ENCODE data around the gene AQR. TPM values are rescaled to one million over a fixed set of nuclear protein-coding genes. Genes with fewer than 3 reads are reported as not detected.
"Not testable (repeated sequence)": the region's sequence is repeated elsewhere in the genome, so short reads cannot be mapped to it uniquely, and the experiment has no call there.

AQR gene
- total RNA-seq, 4 donors from 2014 or later, result 18.8 to 24.9 (median 23.9) TPM

DNA sequence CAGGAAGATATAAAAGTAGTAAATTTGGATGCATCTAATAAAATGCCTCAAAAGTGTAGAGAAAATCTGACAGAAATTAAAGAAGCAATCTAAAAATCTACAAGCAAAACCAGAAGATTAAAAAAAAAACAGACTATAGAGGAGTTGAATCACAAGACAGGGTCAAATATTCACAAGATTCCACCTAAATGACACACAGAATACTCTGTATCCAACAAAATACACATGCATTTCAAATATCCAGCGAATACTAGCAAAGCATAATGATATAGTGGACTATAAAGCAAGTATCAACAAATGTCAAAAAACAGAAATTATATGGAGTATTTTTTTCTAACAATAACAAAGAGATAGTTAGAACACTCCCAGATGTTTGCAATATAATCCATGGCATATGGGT lies 153.7 kb downstream of the AQR start:
- no peaks in the 10 kb centered on the region for H3K36me3 ChIP-seq
- H3K4me1 ChIP-seq, result no peaks in the 10 kb centered on the region
- H3K9me3 ChIP-seq, result no peaks in the 10 kb centered on the region
- no peak for DNase-seq (ENCODE audit: low spot score in 2 of 2)
- H3K27ac ChIP-seq, result no peak overlapping the region
- WGBS, 2 donors, result 52 to 64% methylated on average over 1 of the region's 1 CpG
- H3K27me3 ChIP-seq, result no peaks in the 10 kb centered on the region
- TF ChIP-seq POLR2A (IDR thresholded peaks at IDR 0.05) (no peak), CTCF (IDR thresholded peaks at IDR 0.05) (no peak), EP300 (IDR thresholded peaks at IDR 0.05) (no peak)
- H3K4me3 ChIP-seq, result no peak overlapping the region

GRCh38 chr15:34813446-34814190 lies 155.9 kb downstream of the AQR start:
- no peaks in the 10 kb centered on the region for H3K9me3 ChIP-seq
- H3K36me3 ChIP-seq, result no peaks in the 10 kb centered on the region
- H3K4me3 ChIP-seq, result no peak overlapping the region
- WGBS, 2 donors, result 46 to 50% methylated on average over 3 of the region's 3 CpGs
- no peaks in the 10 kb centered on the region for H3K4me1 ChIP-seq
- no peak for DNase-seq (ENCODE audit: low spot score in 2 of 2)
- no peak overlapping the region for H3K27ac ChIP-seq
- TF ChIP-seq CTCF (IDR thresholded peaks at IDR 0.05) (no peak), POLR2A (IDR thresholded peaks at IDR 0.05) (no peak), EP300 (IDR thresholded peaks at IDR 0.05) (no peak)
- H3K27me3 ChIP-seq, result no peaks in the 10 kb centered on the region

GRCh38 chr15:34812868-34813365 lies 156.6 kb downstream of the AQR start:
- not testable (repeated sequence) for H3K27me3 ChIP-seq; H3K36me3 ChIP-seq; DNase-seq (ENCODE audit: low spot score in 2 of 2); H3K4me1 ChIP-seq; H3K9me3 ChIP-seq; H3K27ac ChIP-seq; H3K4me3 ChIP-seq
- 57 to 65% methylated on average over 9 of the region's 9 CpGs for WGBS, 2 donors

DNA sequence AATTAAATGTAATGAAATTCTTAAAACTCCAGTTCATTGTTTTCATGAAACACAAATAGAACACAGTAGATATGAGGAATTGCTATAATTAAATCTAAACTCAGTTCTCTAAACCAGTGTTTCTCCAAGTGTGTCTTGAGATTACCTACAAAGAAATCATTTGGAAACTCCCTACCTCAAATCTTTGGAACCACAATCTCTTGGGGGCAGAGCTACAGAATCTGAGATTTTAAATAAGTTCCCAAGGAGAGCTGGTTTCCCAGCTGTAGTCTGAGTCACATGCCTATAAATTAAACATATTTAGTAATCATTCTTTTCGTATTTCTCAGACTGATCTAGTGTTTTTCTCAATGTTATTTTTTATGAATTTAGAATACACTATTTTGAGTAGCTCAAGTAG lies 157.2 kb downstream of the AQR start:
- Histone ChIP-seq H3K9me3 (peaks cover 0 to 3% (median 0%) of the 10 kb centered on the region in 4 donors), H3K36me3 (no peaks in the 10 kb centered on the region), H3K27me3 (no peaks in the 10 kb centered on the region), H3K4me1 (no peaks in the 10 kb centered on the region), H3K27ac (no peak overlapping the region), H3K4me3 (no peak overlapping the region)
- TF ChIP-seq CTCF (IDR thresholded peaks at IDR 0.05), result no peak
- no peak for TF ChIP-seq EP300 (IDR thresholded peaks at IDR 0.05)
- TF ChIP-seq POLR2A (IDR thresholded peaks at IDR 0.05), result no peak
- no peak for DNase-seq (ENCODE audit: low spot score in 2 of 2)
- WGBS, 2 donors, result 68 to 78% methylated on average over 1 of the region's 1 CpG

DNA sequence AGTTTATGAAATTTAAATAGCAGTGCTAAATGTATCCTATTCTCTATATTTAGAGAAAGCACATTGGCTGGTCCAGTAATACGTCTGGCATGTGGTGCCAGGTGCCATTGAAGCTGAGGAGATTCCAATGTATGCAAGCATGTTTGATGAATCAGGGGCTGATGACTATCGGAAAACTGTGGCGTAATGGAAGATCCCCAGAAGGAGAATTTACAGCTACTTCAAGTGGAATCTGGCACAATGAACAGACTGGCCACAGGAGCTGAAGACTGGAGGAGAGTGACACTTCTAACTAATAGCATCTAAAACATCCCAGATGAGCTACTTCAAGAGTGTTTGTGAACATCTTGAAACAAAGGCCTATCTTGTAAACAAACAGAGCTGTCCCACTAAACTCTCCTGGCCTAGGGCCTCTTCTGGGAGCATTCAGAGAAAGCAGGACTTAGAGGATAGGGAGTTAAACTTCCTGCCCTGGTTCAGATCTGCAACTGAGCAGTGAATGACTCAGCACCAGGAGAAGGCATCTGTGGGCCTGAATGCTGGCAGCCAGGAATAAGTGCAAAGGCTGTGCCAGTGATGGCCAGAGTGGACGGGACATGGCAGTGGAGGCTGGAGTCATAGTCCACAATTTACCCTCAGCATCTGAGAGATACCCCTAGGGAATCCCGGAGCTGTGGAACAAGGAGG lies 159.0 kb downstream of the AQR start:
- no peak overlapping the region for H3K27ac ChIP-seq
- 75 to 76% methylated on average over 5 of the region's 5 CpGs for WGBS, 2 donors
- H3K36me3 ChIP-seq, result no peaks in the 10 kb centered on the region
- no peak for TF ChIP-seq EP300 (IDR thresholded peaks at IDR 0.05)
- no peak for TF ChIP-seq CTCF (IDR thresholded peaks at IDR 0.05)
- TF ChIP-seq POLR2A (IDR thresholded peaks at IDR 0.05), result no peak
- H3K4me1 ChIP-seq, result no peaks in the 10 kb centered on the region
- H3K9me3 ChIP-seq, result peaks cover 0 to 4% (median 0%) of the 10 kb centered on the region in 4 donors
- DNase-seq (ENCODE audit: low spot score in 2 of 2), result no peak
- no peaks in the 10 kb centered on the region for H3K27me3 ChIP-seq
- no peak overlapping the region for H3K4me3 ChIP-seq
